Small intestine (tissue), 7 donors: Measurements from ENCODE around the gene ASPSCR1. TPM values are rescaled to one million over a fixed set of nuclear protein-coding genes. Genes with fewer than 3 reads are reported as not detected.

Experiments
- DNase-seq, 2 donors: peaks; one replicate each; pipeline versions ENCODE4 v3.0.0 to v3.0.0-alpha.2; 2013
- FAIRE-seq: peaks from 2 replicates; lab custom pipeline; 2012; peaks lifted over from hg19 to GRCh38; lab: Jason Lieb, UNC
- H3K27ac ChIP-seq, 3 donors: one replicate each; pipeline ENCODE4 v1.5.1; 2013; ENCODE audit warnings: low read length in 2 of 3, mild to moderate bottlenecking in 2 of 3, control low read depth in 1 of 3, inconsistent platforms in 1 of 3, low read depth in 1 of 3, moderate library complexity in 1 of 3
- H3K27me3 ChIP-seq, 3 donors: one replicate each; pipeline ENCODE4 v1.6.1; 2013; ENCODE audit warnings: low read length in 3 of 3, inconsistent platforms in 1 of 3; ENCODE audit not compliant: control insufficient read depth in 3 of 3, insufficient read depth in 3 of 3
- H3K36me3 ChIP-seq, 3 donors: one replicate each; pipeline ENCODE4 v1.6.1; 2013; ENCODE audit warnings: low read length in 3 of 3, inconsistent platforms in 1 of 3, low read depth in 1 of 3, mild to moderate bottlenecking in 1 of 3, moderate library complexity in 1 of 3; ENCODE audit not compliant: control insufficient read depth in 3 of 3, insufficient read depth in 2 of 3
- H3K4me1 ChIP-seq, 3 donors: one replicate each; pipeline ENCODE4 v1.6.1; 2013; ENCODE audit warnings: low read length in 2 of 3, inconsistent platforms in 1 of 3, low read depth in 1 of 3, mild to moderate bottlenecking in 1 of 3, moderate library complexity in 1 of 3; ENCODE audit not compliant: control insufficient read depth in 3 of 3, insufficient read depth in 2 of 3
- H3K4me3 ChIP-seq, 3 donors: one replicate each; pipeline ENCODE4 v1.5.1; 2013; ENCODE audit warnings: low read length in 3 of 3, control low read depth in 1 of 3, inconsistent platforms in 1 of 3, low read depth in 1 of 3, mild to moderate bottlenecking in 1 of 3, moderate library complexity in 1 of 3
- H3K9me3 ChIP-seq, 2 donors: one replicate each; pipeline ENCODE4 v1.6.1; 2013; ENCODE audit warnings: low read depth in 1 of 2, low read length in 1 of 2; ENCODE audit not compliant: control insufficient read depth in 2 of 2, insufficient read depth in 1 of 2
- WGBS, 3 donors: extraction: QIAGEN DNeasy Blood & Tissue Kit; methylation state at CpG; one replicate each; pipeline ENCODE4 v1.1.7; 2013; 5-methylcytosine and 5-hydroxymethylcytosine counted together
- polyA plus RNA-seq, 4 donors: library from polyadenylated mRNA; stranded (reverse) in 3 of 4; unstranded in 1 of 4; fragments of 200-250 nt in 3 of 4; fragments of 120-200 nt in 1 of 4; gene quantifications; one replicate each; pipeline versions ENCODE4 v1.2.1 to v1.2.3, GENCODE V29; 2013
- donor health status: healthy with polysubstance abuse.
- donor health status: control.
- donor health status: control.
- donor health status: Bipolar disorder and iron deficiency.
- donor health status: healthy.

Gene ASPSCR1
- polyA plus RNA-seq, 4 donors: 23.5 to 96.7 (median 47.5) TPM

DNA sequence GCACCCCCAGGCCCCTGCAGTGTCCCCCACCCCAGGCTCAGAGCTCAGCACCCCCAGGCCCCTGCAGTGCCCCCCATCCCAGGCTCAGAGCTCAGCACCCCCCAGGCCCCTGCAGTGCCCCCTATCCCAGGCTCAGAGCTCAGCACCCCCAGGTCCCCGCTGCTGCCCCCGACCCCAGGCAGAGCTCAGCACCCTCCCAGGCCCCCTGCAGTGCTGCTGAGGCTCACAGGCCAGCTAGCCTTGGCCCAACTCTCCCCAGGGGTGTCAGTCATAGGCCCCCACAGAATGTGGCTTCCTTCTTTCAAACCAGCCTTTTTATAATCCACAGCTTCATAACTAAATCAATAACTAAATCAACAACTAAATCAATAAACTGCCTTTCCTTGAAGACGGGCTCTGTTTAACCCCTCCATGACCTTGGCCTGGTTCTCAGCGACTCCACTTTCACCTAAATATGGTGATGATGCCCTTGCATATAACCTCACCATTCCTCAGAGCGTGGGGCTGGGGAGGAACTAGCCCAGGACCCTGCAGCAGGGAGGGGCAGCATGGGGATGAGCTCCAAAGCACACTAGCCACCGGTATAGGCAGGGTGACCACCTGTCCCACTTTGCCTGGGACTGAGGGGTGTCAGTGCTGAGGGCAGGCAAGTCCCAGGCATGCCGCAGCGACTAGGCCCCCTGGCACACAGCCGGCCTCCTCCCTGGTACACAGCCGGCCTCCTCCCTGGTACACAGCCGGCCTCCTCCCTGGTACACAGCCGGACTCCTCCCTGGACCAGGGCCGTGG, 21.5 kb upstream of the ASPSCR1 start:
- DNase-seq (no peak), FAIRE-seq (no peak)
- peaks cover 6 to 32% (median 9%) of the 10 kb centered on the region in 3 donors for H3K27me3 ChIP-seq

DNA sequence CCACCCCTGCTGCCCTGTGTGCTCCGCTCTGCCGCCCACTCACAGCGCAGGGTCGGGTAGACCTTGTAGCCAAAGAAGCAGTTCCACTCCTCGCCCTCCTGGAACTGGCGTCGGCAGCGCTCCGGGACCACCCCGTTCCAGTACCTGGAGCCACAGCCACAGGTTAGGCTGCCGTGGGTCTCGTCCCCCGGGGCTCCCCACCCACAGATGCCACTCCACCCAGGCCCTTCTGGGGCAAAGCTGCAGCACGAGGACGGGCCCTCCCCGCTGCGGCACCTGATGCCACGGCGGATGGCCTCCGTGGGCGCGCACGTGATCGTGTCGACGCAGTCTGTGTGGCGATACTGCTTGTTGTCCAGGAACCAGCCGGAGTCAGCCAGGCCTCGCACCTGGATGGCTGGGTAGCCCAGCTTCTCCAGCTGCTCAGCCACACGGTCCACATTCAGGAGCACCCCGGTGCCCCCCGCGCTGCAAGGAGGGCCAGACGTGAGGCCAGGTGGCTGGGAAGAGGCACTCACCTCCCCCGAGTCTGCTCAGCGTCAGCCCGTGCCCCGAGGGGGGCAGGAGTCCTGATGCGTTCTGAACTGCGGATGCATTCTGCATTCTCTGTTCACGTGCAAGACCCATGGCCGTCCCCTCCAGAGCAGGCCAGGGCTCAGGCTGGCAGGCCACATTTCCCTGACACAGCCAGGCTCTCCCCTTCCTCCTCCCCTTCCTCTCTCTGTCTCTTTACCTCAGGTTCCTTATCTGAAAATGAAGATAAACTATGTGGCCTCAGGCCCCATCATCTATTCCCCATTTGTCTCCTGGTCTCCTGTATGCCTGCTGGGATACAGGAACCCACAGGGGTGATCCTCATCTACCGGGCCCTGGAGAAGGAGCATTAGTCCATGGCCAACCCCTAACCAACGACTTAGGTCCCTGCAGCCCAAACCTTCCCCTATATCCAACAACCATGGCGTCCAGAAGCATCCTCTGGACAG, 20.5 kb upstream of the ASPSCR1 start:
- WGBS, 3 donors: 85 to 92% (median 87%) methylated on average over 44 to 45 of the region's 45 CpGs
- Histone ChIP-seq H3K4me3 (no peak overlapping the region), H3K27me3 (peaks cover 9 to 34% (median 10%) of the 10 kb centered on the region in 3 donors), H3K4me1 (peaks cover 0 to under 1% (median 0%) of the 10 kb centered on the region in 3 donors), H3K9me3 (no peaks in the 10 kb centered on the region), H3K36me3 (peaks cover 0 to 4% (median 0%) of the 10 kb centered on the region in 3 donors), H3K27ac (no peak overlapping the region)
- DNase-seq (no peak), FAIRE-seq (no peak)

More for the DNA sequence above, 21.5 kb upstream of the ASPSCR1 start:
- no peak overlapping the region for H3K27ac ChIP-seq
- WGBS, 3 donors: 81 to 86% (median 85%) methylated on average over 12 to 13 of the region's 13 CpGs
- H3K9me3 ChIP-seq: no peaks in the 10 kb centered on the region
- H3K4me3 ChIP-seq: no peak overlapping the region
- peaks cover 0 to 4% (median 0%) of the 10 kb centered on the region in 3 donors for H3K36me3 ChIP-seq
- H3K4me1 ChIP-seq: no peaks in the 10 kb centered on the region

DNA sequence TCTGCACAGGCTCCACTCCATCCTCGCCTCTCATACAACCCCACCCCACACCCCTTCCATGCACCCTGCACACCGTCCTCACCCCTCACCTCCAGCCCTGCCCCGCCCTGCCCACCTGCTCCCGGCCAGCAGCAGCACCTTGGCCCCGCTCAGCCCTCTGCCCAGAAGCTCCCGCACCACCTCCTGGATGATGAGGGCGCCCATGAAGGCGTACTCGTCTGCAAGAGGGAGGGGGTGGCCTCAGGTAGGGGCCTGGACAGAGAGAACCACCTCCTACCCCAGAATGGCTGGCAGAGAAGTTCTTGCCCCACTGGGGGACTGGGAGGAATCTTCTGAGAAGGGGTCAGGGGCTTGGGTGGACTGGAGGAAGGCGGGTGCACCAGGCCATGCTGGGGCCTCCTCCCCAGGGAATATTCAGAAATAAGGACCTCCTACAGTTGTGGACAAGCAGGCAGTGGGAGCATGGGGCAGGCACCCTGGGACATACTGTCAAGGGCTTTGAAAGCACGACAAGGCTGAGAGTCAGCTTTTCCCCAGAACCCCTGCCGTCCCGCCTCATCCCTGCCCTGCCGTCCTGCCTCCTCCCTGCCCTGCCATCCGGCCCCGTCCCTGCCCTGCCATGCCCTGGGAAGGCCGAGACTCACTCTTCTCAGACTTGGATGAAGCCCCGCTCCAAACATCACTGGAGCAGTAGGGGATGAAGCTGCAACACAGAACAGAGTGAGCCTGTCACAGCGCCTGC, 19.6 kb upstream of the ASPSCR1 start:
- H3K4me3 ChIP-seq: no peak overlapping the region
- no peaks in the 10 kb centered on the region for H3K9me3 ChIP-seq
- DNase-seq (no peak), FAIRE-seq (no peak)
- peaks cover 0 to 4% (median 0%) of the 10 kb centered on the region in 3 donors for H3K36me3 ChIP-seq
- 71 to 80% (median 77%) methylated on average over 19 of the region's 19 CpGs for WGBS, 3 donors
- H3K27me3 ChIP-seq: peaks cover 10 to 44% (median 13%) of the 10 kb centered on the region in 3 donors
- peaks cover 0 to 3% (median 0%) of the 10 kb centered on the region in 3 donors for H3K4me1 ChIP-seq
- no peak overlapping the region for H3K27ac ChIP-seq

DNA sequence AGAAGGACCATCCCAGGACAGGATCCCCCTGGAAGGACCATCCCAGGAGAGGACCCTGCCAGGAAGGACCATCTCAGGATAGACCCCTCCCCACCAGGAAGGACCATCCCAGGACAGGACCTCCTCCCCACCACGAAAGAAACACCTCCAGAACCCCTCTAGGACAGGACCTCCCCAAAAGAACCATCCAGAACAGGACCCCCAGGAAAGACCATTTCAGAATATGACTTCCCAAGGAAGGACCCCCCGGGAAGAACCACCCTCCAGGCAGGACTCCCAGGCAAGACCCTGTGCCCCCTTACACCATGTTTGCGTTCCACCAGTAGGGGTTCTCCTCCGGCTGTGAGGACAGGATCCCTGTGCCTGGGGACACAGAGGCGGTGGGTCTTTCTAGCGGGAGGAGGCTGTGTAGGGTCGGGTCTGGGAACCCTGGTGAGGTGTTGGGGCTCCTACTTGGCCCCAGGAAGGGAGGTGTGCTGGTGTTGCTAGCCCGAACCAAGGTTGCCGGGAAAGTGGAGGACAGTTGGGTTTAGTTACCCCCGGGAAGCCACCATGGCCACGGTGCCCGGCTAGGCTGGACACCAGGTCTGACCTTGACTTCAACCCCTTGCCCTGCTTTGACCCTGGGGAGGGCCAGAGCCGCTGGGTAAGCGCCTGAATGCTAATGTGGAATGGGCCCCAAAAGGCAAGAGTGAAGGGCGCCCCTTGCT, 18.6 kb upstream of the ASPSCR1 start:
- Histone ChIP-seq H3K9me3 (no peaks in the 10 kb centered on the region), H3K4me3 (peak overlapping the region in 1 of 3 donors; percentile 27), H3K27ac (no peak overlapping the region), H3K4me1 (peaks cover 0 to 3% (median 0%) of the 10 kb centered on the region in 3 donors), H3K36me3 (peaks cover 0 to 4% (median 0%) of the 10 kb centered on the region in 3 donors), H3K27me3 (peaks cover 13 to 53% (median 14%) of the 10 kb centered on the region in 3 donors)
- no peak for DNase-seq
- 54 to 66% (median 59%) methylated on average over 15 of the region's 15 CpGs for WGBS, 3 donors
- FAIRE-seq: no peak

DNA sequence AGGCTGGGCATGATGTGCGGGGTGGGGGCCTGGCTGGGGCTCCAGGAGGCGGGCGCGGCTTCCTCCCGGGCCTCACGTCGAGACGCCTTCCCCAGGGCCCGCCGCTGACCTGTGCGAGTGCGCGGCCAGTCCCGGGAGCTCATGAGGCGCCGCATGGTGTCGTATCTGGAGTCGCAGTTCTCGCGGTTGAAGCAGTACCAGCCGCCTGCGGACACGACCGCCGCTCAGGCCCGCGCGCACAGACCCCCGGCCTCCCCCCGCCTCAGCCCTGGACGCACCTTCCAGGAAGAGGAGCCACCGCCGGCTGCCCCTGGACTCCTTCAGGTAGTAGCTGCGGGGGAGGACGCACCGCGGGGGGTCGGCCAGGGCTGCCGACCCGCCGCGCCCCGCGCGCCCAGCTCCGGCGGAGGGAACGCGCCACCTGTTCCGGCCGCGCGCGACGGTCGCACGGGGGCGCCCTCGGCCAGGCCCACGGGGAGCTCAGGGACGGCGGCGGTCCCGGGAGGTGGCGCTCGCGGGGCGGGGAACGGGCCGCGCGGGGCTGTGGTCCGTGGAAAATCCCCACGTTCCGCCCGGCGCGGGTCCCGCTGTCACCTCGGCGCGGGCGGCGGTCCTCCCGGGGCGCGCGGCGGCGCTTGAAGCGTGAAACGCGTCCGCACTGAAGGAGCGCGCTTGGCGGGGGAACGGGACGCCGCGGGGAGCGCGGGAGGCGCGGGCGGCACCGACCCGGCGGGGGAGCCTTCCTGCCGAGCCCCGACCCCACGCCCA, 17.9 kb upstream of the ASPSCR1 start:
- DNase-seq: peak; percentile 60 to 84
- Histone ChIP-seq H3K9me3 (no peaks in the 10 kb centered on the region), H3K27ac (no peak overlapping the region), H3K36me3 (peaks cover 0 to under 1% (median 0%) of the 10 kb centered on the region in 3 donors), H3K4me1 (peaks cover 0 to 3% (median 0%) of the 10 kb centered on the region in 3 donors), H3K27me3 (peaks cover 13 to 61% (median 15%) of the 10 kb centered on the region in 3 donors), H3K4me3 (peak overlapping the region; percentile 8 to 43 (median 27))
- WGBS, 3 donors: 1 to 2% (median 2%) methylated on average over 40 to 112 of the region's 112 CpGs
- no peak for FAIRE-seq

DNA sequence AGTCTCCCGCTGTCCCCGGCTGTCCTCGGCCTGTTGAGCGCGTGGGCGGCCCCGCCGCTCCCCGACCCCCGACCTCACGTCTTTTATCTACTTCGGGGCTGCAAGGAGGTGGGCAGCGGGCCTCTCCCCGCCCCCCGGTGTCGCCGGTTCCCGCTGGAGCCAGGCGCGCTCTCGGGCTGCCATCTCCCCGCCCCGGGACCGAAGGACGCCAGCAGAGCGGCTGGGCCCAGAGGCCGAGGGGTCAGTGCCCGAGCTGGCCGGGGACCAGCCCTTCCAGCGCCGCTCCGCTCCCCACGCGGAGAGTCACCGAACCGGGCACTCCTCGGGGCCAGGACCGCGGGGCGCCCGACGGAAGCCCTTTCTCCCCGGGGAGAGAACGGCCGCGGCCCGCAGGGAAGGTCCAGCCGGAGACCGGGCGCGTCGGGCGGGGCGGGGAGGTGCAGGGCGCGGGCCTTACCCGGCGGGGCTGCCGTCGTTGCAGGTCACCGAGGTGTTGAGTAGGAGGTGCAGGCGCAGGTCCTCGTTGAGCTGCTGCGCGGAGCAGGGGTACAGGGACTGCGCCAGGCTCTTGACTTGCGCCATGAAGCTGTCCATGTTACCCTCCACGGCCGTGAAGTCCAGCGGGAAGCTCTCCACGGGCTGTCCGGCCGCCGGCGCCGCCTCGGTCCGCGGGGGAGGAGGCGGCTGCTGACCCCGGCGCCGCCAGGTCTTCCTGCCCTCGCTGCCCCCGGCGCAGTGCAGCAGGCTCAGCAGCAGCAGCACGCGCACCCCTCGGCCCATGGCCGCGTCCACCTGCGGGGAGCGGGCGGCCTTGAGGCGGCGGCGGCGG, 17.1 kb upstream of the ASPSCR1 start:
- 1 to 3% (median 2%) methylated on average over 41 to 98 of the region's 98 CpGs for WGBS, 3 donors
- Histone ChIP-seq H3K36me3 (no peaks in the 10 kb centered on the region), H3K4me1 (peaks cover 0 to 3% (median 0%) of the 10 kb centered on the region in 3 donors), H3K27ac (no peak overlapping the region), H3K9me3 (no peaks in the 10 kb centered on the region), H3K4me3 (peak overlapping the region in 1 of 3 donors; percentile 43), H3K27me3 (peaks cover 13 to 66% (median 15%) of the 10 kb centered on the region in 3 donors)
- FAIRE-seq (no peak), DNase-seq (peak in 1 of 2 donors; percentile 44)
